ENCODE data around the gene STON1.

Gene STON1

DNA sequence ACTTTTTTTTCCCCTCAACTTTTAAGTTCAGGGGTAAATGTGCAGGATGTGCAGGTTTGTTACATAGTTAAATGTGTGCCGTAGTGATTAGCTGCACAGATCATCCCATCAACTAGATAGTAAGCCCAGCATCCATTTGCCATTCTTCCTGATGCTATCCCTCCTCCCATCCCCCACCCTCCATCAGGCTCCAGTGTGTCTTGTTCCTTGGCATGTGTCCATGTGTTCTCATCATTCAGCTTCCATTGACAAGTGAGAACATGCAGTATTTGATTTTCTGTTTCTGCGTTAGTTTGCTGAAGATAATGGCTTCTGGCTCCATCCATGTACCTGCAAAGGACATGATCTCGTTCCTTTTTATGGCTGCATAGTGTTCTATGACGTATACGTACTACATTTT lies 47.2 kb upstream of the STON1 start:
- Histone ChIP-seq H3K9me3 (ENCODE audit: low read length) (no peaks in the 10 kb centered on the region), H3K27me3 (ENCODE audit: insufficient read depth, low read length) (no peaks in the 10 kb centered on the region), H3K9ac (ENCODE audit: low read length) (no peak overlapping the region), H3F3A (ENCODE audit: insufficient read depth, low read length) (no peaks in the 10 kb centered on the region), H3K9me2 (ENCODE audit: low read depth, low read length) (no peaks in the 10 kb centered on the region), H3K4me2 (ENCODE audit: low read length) (no peak overlapping the region), H3K36me3 (ENCODE audit: insufficient read depth, low read length) (peaks cover 43% of the 10 kb centered on the region), H4K20me1 (ENCODE audit: insufficient read depth, low read length) (no peaks in the 10 kb centered on the region), H3K27ac (ENCODE audit: low read depth, low read length, poor library complexity, severe bottlenecking) (no peak overlapping the region), H2AFZ (ENCODE audit: low read length) (no peak overlapping the region), H3K4me1 (ENCODE audit: insufficient read depth, low read length, severe bottlenecking) (no peaks in the 10 kb centered on the region), H3K4me3 (ENCODE audit: low read depth, low read length, poor library complexity, severe bottlenecking) (no peak overlapping the region), H3K79me2 (ENCODE audit: insufficient read depth, low read length) (no peaks in the 10 kb centered on the region)
- no peak for TF ChIP-seq EZH2 (IDR thresholded peaks at IDR 0.05; ENCODE audit: borderline replicate concordance, low read length)
- TF ChIP-seq, protein P1, sequence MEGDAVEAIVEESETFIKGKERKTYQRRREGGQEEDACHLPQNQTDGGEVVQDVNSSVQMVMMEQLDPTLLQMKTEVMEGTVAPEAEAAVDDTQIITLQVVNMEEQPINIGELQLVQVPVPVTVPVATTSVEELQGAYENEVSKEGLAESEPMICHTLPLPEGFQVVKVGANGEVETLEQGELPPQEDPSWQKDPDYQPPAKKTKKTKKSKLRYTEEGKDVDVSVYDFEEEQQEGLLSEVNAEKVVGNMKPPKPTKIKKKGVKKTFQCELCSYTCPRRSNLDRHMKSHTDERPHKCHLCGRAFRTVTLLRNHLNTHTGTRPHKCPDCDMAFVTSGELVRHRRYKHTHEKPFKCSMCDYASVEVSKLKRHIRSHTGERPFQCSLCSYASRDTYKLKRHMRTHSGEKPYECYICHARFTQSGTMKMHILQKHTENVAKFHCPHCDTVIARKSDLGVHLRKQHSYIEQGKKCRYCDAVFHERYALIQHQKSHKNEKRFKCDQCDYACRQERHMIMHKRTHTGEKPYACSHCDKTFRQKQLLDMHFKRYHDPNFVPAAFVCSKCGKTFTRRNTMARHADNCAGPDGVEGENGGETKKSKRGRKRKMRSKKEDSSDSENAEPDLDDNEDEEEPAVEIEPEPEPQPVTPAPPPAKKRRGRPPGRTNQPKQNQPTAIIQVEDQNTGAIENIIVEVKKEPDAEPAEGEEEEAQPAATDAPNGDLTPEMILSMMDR (IDR thresholded peaks at IDR 0.05; ENCODE audit: low read length), result no peak

DNA sequence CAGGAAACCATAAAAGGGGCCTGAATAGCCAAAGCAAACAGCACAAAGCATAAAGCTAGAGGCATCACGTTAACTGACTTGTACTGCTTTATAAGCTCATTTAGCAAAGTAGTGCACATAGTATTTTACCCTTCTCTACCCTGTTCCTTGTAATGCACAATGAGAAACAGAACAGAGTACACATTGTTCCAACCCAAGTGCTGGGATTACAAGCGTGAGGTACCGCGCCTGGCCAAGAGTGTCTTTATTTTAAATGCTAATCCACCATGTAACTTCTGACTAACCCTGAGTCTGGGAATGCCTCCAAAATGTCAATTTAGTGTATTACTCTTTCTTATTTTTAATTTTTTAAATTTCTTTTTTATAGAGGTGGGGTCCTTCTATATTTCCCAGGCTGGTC lies 46.4 kb upstream of the STON1 start:
- H4K20me1 ChIP-seq (ENCODE audit: insufficient read depth, low read length), result no peaks in the 10 kb centered on the region
- H3K27me3 ChIP-seq (ENCODE audit: insufficient read depth, low read length), result no peaks in the 10 kb centered on the region
- no peaks in the 10 kb centered on the region for H3F3A ChIP-seq (ENCODE audit: insufficient read depth, low read length)
- no peaks in the 10 kb centered on the region for H3K79me2 ChIP-seq (ENCODE audit: insufficient read depth, low read length)
- peaks cover 45% of the 10 kb centered on the region for H3K36me3 ChIP-seq (ENCODE audit: insufficient read depth, low read length)
- no peaks in the 10 kb centered on the region for H3K9me3 ChIP-seq (ENCODE audit: low read length)
- no peak overlapping the region for H3K9ac ChIP-seq (ENCODE audit: low read length)
- H3K9me2 ChIP-seq (ENCODE audit: low read depth, low read length), result no peaks in the 10 kb centered on the region
- H3K4me2 ChIP-seq (ENCODE audit: low read length), result no peak overlapping the region
- H2AFZ ChIP-seq (ENCODE audit: low read length), result no peak overlapping the region
- H3K4me1 ChIP-seq (ENCODE audit: insufficient read depth, low read length, severe bottlenecking), result no peaks in the 10 kb centered on the region
- H3K27ac ChIP-seq (ENCODE audit: low read depth, low read length, poor library complexity, severe bottlenecking), result no peak overlapping the region
- TF ChIP-seq, protein P1 (IDR thresholded peaks at IDR 0.05; ENCODE audit: low read length), result no peak
- no peak for TF ChIP-seq EZH2 (IDR thresholded peaks at IDR 0.05; ENCODE audit: borderline replicate concordance, low read length)
- H3K4me3 ChIP-seq (ENCODE audit: low read depth, low read length, poor library complexity, severe bottlenecking), result no peak overlapping the region

DNA sequence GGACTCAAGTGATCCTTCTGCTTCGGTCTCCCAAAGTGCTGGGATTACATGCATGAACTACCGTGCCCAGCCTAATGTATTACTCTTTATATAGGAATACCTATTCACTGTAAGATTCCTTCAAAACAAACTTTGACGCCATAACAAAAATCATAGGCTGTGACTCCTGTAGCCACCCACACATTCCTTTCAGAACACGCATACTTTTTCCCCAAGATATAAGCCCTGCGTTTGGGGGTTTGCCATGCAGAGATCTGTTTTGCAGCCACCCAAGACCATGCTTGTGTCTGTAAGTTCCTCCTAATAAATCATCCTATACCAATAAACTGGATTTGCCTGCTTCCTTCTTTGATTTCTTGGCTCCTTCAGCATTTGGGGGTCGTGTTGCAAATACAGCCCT lies 46.0 kb upstream of the STON1 start:
- Histone ChIP-seq H4K20me1 (ENCODE audit: insufficient read depth, low read length) (no peaks in the 10 kb centered on the region), H3K9ac (ENCODE audit: low read length) (no peak overlapping the region), H3K27me3 (ENCODE audit: insufficient read depth, low read length) (no peaks in the 10 kb centered on the region), H3K4me3 (ENCODE audit: low read depth, low read length, poor library complexity, severe bottlenecking) (no peak overlapping the region), H3F3A (ENCODE audit: insufficient read depth, low read length) (no peaks in the 10 kb centered on the region), H3K27ac (ENCODE audit: low read depth, low read length, poor library complexity, severe bottlenecking) (no peak overlapping the region), H3K79me2 (ENCODE audit: insufficient read depth, low read length) (no peaks in the 10 kb centered on the region), H3K4me1 (ENCODE audit: insufficient read depth, low read length, severe bottlenecking) (no peaks in the 10 kb centered on the region), H3K36me3 (ENCODE audit: insufficient read depth, low read length) (peaks cover 49% of the 10 kb centered on the region), H2AFZ (ENCODE audit: low read length) (no peak overlapping the region), H3K9me2 (ENCODE audit: low read depth, low read length) (no peaks in the 10 kb centered on the region), H3K9me3 (ENCODE audit: low read length) (no peaks in the 10 kb centered on the region), H3K4me2 (ENCODE audit: low read length) (no peak overlapping the region)
- TF ChIP-seq EZH2 (IDR thresholded peaks at IDR 0.05; ENCODE audit: borderline replicate concordance, low read length), result no peak
- TF ChIP-seq, protein P1 (IDR thresholded peaks at IDR 0.05; ENCODE audit: low read length), result no peak
